Transverse colon (tissue), 4 donors: ENCODE data around the gene CXorf58. TPM values are rescaled to one million over a fixed set of nuclear protein-coding genes. Genes with fewer than 3 reads are reported as not detected.

ENCODE experiments used
- DNase-seq: peaks from one replicate; pipeline ENCODE4 v3.0.0-alpha.2; 2019
- H3K27ac ChIP-seq, 4 donors: fragments of 200-600 bp; sonication (generic); 2 replicates each; pipeline ENCODE4 v1.5.1; 2016 to 2018; ENCODE audit warnings: inconsistent platforms in 4 of 4
- H3K27me3 ChIP-seq: fragments of 200-600 bp; sonication (generic); 2 replicates; pipeline ENCODE4 v1.5.1; 2017; ENCODE audit warnings: inconsistent platforms
- H3K36me3 ChIP-seq, 4 donors: fragments of 200-600 bp; sonication (generic); 2 replicates each; pipeline ENCODE4 v1.5.1; 2017 to 2019; ENCODE audit warnings: inconsistent platforms in 4 of 4
- H3K4me1 ChIP-seq, 4 donors: fragments of 200-600 bp; sonication (generic); 2 replicates each; pipeline ENCODE4 v1.5.1; 2017 to 2020; ENCODE audit warnings: inconsistent platforms in 4 of 4
- H3K4me3 ChIP-seq, 4 donors: fragments of 200-600 bp; sonication (generic); 1 replicate in 1 of 4; 2 replicates in 3 of 4; pipeline versions ENCODE4 v1.5.1 to v1.6.1; 2017 to 2019; ENCODE audit warnings: inconsistent platforms in 4 of 4
- H3K9me3 ChIP-seq, 2 donors: fragments of 200-600 bp; sonication (generic); 2 replicates each; pipeline ENCODE4 v1.5.1; 2017 to 2019; ENCODE audit warnings: inconsistent platforms in 2 of 2
- EP300 ChIP-seq: sonication (generic); formaldehyde crosslinking; IDR thresholded peaks from one replicate; pipeline ENCODE4 v1.6.1; 2017; ENCODE audit warnings: antibody characterized with exemption, low read depth
- POLR2A ChIP-seq: fragments of 450-650 bp; IDR thresholded peaks from one replicate; pipeline ENCODE4 v1.6.1; 2016; ENCODE audit warnings: antibody characterized with exemption, mild to moderate bottlenecking, moderate library complexity
- POLR2AphosphoS5 ChIP-seq, 3 donors: sonication (generic); formaldehyde crosslinking; IDR thresholded peaks; one replicate each; pipeline ENCODE4 v1.6.1; 2016; ENCODE audit warnings: antibody characterized with exemption in 3 of 3
- WGBS, 2 donors: methylation state at CpG; one replicate each; pipeline ENCODE4 v1.1.5; 2018; ENCODE audit warnings: low coverage in 1 of 2; 5-methylcytosine and 5-hydroxymethylcytosine counted together
- in situ Hi-C, 4 donors: fragments of 200-750 bp; cut with MboI; loops; one replicate each; pipeline versions ENCODE4 v1.15.0 to v1.15.1; 2017; ENCODE audit warnings: low sequenced_read_pairs in 3 of 4, low pct_ligation_motif_present in 1 of 4, low pct_unique_long_range_greater_than_20kb in 1 of 4
- intact Hi-C: fragments of 100-400 bp; cut with DNase I; formaldehyde crosslinking; loops from one replicate; pipeline ENCODE4 v1.15.1; 2023; ENCODE audit warnings: low total_unique reads
- total RNA-seq, 4 donors: library from RNA; depleted of rRNA; stranded (reverse); fragments of >200 nt; gene quantifications; one replicate each; pipeline ENCODE4 v1.1.0, GENCODE V29; 2016
- TF ChIP-seq, protein P1 (sequence below), 5 experiments: fragments of 200-600 bp in 3 of 5; fragments of 450-650 bp in 2 of 5; sonication (generic) in 3 of 5; IDR thresholded peaks; 1 replicate in 2 of 5; 2 replicates in 3 of 5; pipeline ENCODE4 v1.5.1; 2016 to 2017; ENCODE audit warnings: antibody characterized with exemption in 5 of 5, inconsistent platforms in 3 of 5, mild to moderate bottlenecking in 2 of 5, moderate library complexity in 1 of 5

The CXorf58 gene
- total RNA-seq, 4 donors from 2014 or later = 0.27 TPM; not detected in 3

DNA sequence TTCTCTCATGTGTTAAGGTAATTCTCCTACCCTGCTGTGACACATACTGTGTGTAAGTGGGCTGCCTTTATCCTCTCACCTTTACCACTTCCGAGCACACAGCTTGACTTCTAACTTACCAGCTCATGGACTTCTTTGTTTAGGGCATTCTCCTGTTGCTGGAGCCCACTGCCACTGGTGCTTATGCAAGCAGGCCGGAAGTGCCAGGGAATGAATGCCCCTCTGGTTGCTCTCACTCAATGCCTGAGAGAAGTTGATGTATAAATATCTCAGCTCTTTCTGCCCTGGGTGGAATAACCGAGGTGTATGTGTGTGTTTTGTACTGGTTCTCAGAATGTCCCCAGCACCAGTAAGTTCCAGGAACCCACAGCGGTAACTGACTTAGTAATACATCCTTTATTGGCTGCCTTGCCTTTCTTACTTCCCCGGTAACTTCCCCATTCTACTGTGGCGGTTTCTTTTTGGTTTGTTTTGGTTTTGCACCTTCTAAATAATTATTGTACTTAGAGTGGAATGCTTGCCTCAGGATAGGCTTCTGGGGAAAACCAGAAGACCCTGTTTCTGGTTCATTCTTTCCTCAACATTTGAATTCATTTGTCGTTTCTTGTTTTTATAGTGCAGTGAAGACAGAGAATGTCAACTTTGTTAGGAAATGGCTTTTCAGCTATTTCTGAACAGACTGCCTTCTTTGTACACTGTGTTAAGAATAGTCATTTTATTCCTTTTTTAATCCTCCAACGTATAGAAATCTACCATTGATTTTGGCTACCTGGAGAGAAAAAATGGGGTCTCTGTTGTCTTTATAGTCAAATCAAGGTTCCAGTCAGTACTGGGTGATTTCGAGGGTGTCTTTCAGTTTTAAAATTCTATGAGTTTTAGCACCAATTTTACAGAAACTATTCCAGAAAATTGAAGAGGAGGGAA lies 45.4 kb downstream of the CXorf58 start:
- TF ChIP-seq, protein P1, sequence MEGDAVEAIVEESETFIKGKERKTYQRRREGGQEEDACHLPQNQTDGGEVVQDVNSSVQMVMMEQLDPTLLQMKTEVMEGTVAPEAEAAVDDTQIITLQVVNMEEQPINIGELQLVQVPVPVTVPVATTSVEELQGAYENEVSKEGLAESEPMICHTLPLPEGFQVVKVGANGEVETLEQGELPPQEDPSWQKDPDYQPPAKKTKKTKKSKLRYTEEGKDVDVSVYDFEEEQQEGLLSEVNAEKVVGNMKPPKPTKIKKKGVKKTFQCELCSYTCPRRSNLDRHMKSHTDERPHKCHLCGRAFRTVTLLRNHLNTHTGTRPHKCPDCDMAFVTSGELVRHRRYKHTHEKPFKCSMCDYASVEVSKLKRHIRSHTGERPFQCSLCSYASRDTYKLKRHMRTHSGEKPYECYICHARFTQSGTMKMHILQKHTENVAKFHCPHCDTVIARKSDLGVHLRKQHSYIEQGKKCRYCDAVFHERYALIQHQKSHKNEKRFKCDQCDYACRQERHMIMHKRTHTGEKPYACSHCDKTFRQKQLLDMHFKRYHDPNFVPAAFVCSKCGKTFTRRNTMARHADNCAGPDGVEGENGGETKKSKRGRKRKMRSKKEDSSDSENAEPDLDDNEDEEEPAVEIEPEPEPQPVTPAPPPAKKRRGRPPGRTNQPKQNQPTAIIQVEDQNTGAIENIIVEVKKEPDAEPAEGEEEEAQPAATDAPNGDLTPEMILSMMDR (IDR thresholded peaks at IDR 0.05) = no peak
- TF ChIP-seq POLR2A (no peak), POLR2AphosphoS5 (IDR thresholded peaks at IDR 0.05) (no peak), EP300 (no peak)
- 33% methylated on average over 9 of the region's 9 CpGs; no CpG with 5 or more reads in 1 of the 2 donors for WGBS, 2 donors
- H3K36me3 ChIP-seq = no peaks in the 10 kb centered on the region
- intact Hi-C loops = no loop called here
- no peaks in the 10 kb centered on the region for H3K27me3 ChIP-seq
- H3K4me1 ChIP-seq = no peaks in the 10 kb centered on the region
- H3K9me3 ChIP-seq = no peaks in the 10 kb centered on the region
- in situ Hi-C loops = no loop called here
- H3K27ac ChIP-seq = peak overlapping the region in 1 of 4 donors; percentile 16
- DNase-seq = no peak
- no peak overlapping the region for H3K4me3 ChIP-seq

GRCh38 chrX:23953908-23954269 lies 46.1 kb downstream of the CXorf58 start:
- Histone ChIP-seq H3K36me3 (no peaks in the 10 kb centered on the region), H3K9me3 (no peaks in the 10 kb centered on the region), H3K4me1 (no peaks in the 10 kb centered on the region), H3K27ac (no peak overlapping the region), H3K4me3 (no peak overlapping the region), H3K27me3 (no peaks in the 10 kb centered on the region)
- TF ChIP-seq, protein P1 (IDR thresholded peaks at IDR 0.05) = peak in 1 of 5 experiments; percentile 9
- no peak for TF ChIP-seq POLR2AphosphoS5 (IDR thresholded peaks at IDR 0.05)
- 70% methylated on average over 11 of the region's 11 CpGs; no CpG with 5 or more reads in 1 of the 2 donors for WGBS, 2 donors
- no peak for DNase-seq
- in situ Hi-C loops (no loop called here), intact Hi-C loops (no loop called here)

DNA sequence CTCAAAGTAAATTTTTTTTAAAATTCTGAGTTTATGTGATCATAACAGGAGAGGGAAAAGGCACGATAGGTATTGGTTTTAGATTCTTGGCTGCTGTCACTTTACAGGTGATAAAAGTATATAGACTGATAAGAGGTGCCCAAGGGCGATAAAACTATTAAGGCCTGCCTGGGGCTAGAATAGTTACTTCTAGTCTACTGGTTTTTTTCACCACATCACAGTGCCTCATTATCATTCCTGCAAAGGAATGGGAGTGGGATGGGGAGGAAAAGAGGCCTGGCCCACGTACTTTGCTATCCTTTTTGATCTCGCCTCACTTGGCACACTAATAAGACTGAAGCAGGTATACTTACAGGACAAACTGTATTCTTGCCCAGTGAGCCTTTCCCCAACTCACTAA lies 46.6 kb downstream of the CXorf58 start:
- Histone ChIP-seq H3K4me3 (no peak overlapping the region), H3K4me1 (no peaks in the 10 kb centered on the region), H3K27ac (no peak overlapping the region), H3K36me3 (no peaks in the 10 kb centered on the region), H3K9me3 (no peaks in the 10 kb centered on the region), H3K27me3 (no peaks in the 10 kb centered on the region)
- in situ Hi-C loops (no loop called here), intact Hi-C loops (no loop called here)
- DNase-seq = no peak
- 55% methylated on average over 4 of the region's 4 CpGs; no CpG with 5 or more reads in 1 of the 2 donors for WGBS, 2 donors
- TF ChIP-seq EP300 (no peak), POLR2AphosphoS5 (IDR thresholded peaks at IDR 0.05) (no peak), POLR2A (no peak)
- TF ChIP-seq, protein P1 (IDR thresholded peaks at IDR 0.05) = no peak

GRCh38 chrX:23959781-23960180 lies 52.0 kb downstream of the CXorf58 start:
- Histone ChIP-seq H3K4me1 (no peaks in the 10 kb centered on the region), H3K27ac (no peak overlapping the region), H3K36me3 (no peaks in the 10 kb centered on the region), H3K27me3 (no peaks in the 10 kb centered on the region), H3K4me3 (no peak overlapping the region), H3K9me3 (no peaks in the 10 kb centered on the region)
- intact Hi-C loops (no loop called here), in situ Hi-C loops (no loop called here)
- DNase-seq = no peak
- no peak for TF ChIP-seq POLR2A
- no peak for TF ChIP-seq POLR2AphosphoS5 (IDR thresholded peaks at IDR 0.05)
- no peak for TF ChIP-seq EP300
- TF ChIP-seq, protein P1 (IDR thresholded peaks at IDR 0.05) = no peak
- WGBS, 2 donors = 85% methylated on average over 3 of the region's 3 CpGs; no CpG with 5 or more reads in 1 of the 2 donors
